GM20000 (cell line): ENCODE measurements around the gene MAPK13.
"Not testable (repeated sequence)": the region's sequence is repeated elsewhere in the genome, so short reads cannot be mapped to it uniquely, and the experiment has no call there.

Experiments
- DNase-seq: peaks from one replicate; pipeline ENCODE4 v3.0.0; 2012; ENCODE audit warnings: low spot score
- CTCF ChIP-seq: IDR thresholded peaks from 2 replicates; pipeline ENCODE4 v1.5.1; 2012; ENCODE audit warnings: mild to moderate bottlenecking, control low read depth; ENCODE audit errors: extremely low read depth, missing control alignments

MAPK13 gene

GRCh38 chr6:36129941-36130666 lies at the start of gene MAPK13:
Gene MAPK13, plus strand, starts transcription at chr6:36130513. Its CDS starts 70 bp downstream, at chr6:36130583.
- no peak for TF ChIP-seq CTCF
- no peak for DNase-seq

DNA sequence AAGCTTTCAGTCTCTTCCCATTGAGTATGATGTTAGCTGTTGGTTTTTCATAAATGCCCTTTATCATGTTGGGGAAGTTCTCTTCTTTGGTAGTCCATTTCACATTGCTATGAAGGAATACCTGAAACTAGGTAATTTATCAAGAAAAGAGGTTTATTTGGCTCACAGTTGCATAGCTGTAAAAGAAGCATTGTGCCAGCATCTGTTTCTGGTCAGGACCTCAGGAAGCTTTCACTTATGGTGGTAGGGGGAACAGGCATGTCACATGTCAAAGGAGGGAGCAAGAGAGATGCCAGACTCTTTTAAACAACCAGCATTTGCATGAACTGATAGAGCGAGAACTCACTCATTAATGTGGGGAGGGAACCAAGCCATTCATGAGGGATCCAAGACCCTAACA lies 48.0 kb upstream of the MAPK13 start:
- DNase-seq = no peak
- no peak for TF ChIP-seq CTCF

DNA sequence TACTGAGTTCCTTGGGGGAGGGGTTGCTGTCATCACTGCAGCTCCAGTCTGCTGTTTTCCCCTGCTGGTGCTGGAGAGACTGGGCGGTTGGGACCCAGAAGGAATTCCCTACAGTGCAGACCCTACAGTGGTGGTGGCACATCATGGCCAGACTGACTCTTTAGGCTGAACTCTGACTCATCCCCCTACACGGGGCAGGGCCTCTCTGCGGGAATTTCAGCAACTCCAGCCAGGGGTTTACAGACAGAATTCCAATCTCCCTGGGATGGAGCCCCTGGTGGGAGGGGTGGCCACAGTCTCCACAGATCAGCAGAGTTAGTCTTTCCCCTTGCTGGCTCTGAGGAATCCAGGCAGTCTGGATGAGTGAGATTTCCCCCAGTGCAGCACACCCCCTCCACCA lies 46.9 kb upstream of the MAPK13 start:
- no peak for TF ChIP-seq CTCF
- DNase-seq = no peak

GRCh38 chr6:36088204-36088603 lies 42.1 kb upstream of the MAPK13 start:
- not testable (repeated sequence) for DNase-seq

GRCh38 chr6:36089048-36089447 lies 41.3 kb upstream of the MAPK13 start:
- TF ChIP-seq CTCF = no peak
- no peak for DNase-seq

DNA sequence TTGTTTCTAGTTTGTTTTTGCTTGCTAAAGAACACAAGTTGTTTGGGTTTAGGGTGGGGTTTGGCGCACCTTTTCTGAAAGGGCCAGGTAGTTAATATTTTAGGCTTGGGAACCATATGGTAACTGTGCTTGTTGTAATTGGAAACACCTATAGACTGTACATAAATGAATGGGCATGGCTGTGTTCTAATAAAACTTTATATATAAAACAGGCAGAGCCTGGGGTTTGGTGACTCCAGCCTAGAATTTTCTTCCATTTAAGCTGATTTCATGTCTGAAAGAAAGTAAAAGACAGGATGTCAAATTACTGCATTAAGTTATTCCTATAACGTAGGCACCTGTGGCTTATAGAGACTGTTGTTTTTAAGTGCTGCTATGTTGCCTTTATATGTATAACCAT lies 36.1 kb upstream of the MAPK13 start:
- no peak for DNase-seq

GRCh38 chr6:36094753-36095496 lies 35.4 kb upstream of the MAPK13 start:
- peak; percentile 89 for TF ChIP-seq CTCF
- peak; percentile 68 for DNase-seq

More for the DNA sequence above, 36.1 kb upstream of the MAPK13 start:
- TF ChIP-seq CTCF = no peak
